ENCODE measurements around the gene ARHGDIA. TPM values are rescaled to one million over a fixed set of nuclear protein-coding genes. Genes with fewer than 3 reads are reported as not detected.

ARHGDIA gene
- total RNA-seq, 2 experiments from 2014 or later: 693 to 725 TPM

- H3K4me3 Mint-ChIP-seq: no peak overlapping the region
- ATAC-seq (no peak), DNase-seq (no peak)
- no peaks in the 10 kb centered on the region for H3K36me3 Mint-ChIP-seq
- no peak overlapping the region for H3K27ac Mint-ChIP-seq
- no peaks in the 10 kb centered on the region for H3K27me3 Mint-ChIP-seq
- no peaks in the 10 kb centered on the region for H3K9me3 Mint-ChIP-seq (ENCODE audit: low read depth)
- CTCF ChIA-PET: interaction anchor here (0.8 to 1.4 kb wide), 3 partner anchors 39 to 199 kb away, joined by 3 to 4 read pairs (median 3); partner anchors contain the start of gene P4HB
- peaks cover 9% of the 10 kb centered on the region for H3K4me1 Mint-ChIP-seq
Measured at GRCh38 chr17:81822312-81822637, 48.9 kb downstream of the ARHGDIA start.

GRCh38 chr17:81821603-81822311 is 49.4 kb downstream of the ARHGDIA start:
- no peaks in the 10 kb centered on the region for H3K36me3 Mint-ChIP-seq
- peaks cover 9% of the 10 kb centered on the region for H3K4me1 Mint-ChIP-seq
- H3K9me3 Mint-ChIP-seq (ENCODE audit: low read depth): no peaks in the 10 kb centered on the region
- H3K4me3 Mint-ChIP-seq: no peak overlapping the region
- DNase-seq (peak; percentile 55), ATAC-seq (peak; percentile 48)
- peak overlapping the region; percentile 15 for H3K27ac Mint-ChIP-seq
- peaks cover 2% of the 10 kb centered on the region for H3K27me3 Mint-ChIP-seq
- CTCF ChIA-PET: interaction anchor here (0.8 to 1.4 kb wide), 3 partner anchors 39 to 199 kb away, joined by 3 to 4 read pairs (median 3); partner anchors contain the start of gene P4HB

GRCh38 chr17:81821147-81821546 is 50.0 kb downstream of the ARHGDIA start:
- ATAC-seq (no peak), DNase-seq (no peak)
- no peaks in the 10 kb centered on the region for H3K36me3 Mint-ChIP-seq
- H3K27ac Mint-ChIP-seq: no peak overlapping the region
- no peak overlapping the region for H3K4me3 Mint-ChIP-seq
- H3K9me3 Mint-ChIP-seq (ENCODE audit: low read depth): no peaks in the 10 kb centered on the region
- H3K4me1 Mint-ChIP-seq: peaks cover 9% of the 10 kb centered on the region
- CTCF ChIA-PET: no interaction called here
- H3K27me3 Mint-ChIP-seq: peaks cover 4% of the 10 kb centered on the region

- no peak overlapping the region for H3K27ac Mint-ChIP-seq
- DNase-seq (no peak), ATAC-seq (no peak)
- H3K4me3 Mint-ChIP-seq: no peak overlapping the region
- peaks cover 5% of the 10 kb centered on the region for H3K27me3 Mint-ChIP-seq
- peaks cover 9% of the 10 kb centered on the region for H3K4me1 Mint-ChIP-seq
- CTCF ChIA-PET: no interaction called here
- H3K36me3 Mint-ChIP-seq: no peaks in the 10 kb centered on the region
- no peaks in the 10 kb centered on the region for H3K9me3 Mint-ChIP-seq (ENCODE audit: low read depth)
Measured at GRCh38 chr17:81819708-81820107, 51.4 kb downstream of the ARHGDIA start.

- CTCF ChIA-PET: interaction anchor here (1.4 kb wide), 1 partner anchor 86 kb away, joined by 4 read pairs; no protein-coding TSS in a partner anchor
- peaks cover 9% of the 10 kb centered on the region for H3K4me1 Mint-ChIP-seq
- no peaks in the 10 kb centered on the region for H3K36me3 Mint-ChIP-seq
- DNase-seq (no peak), ATAC-seq (no peak)
- peaks cover 5% of the 10 kb centered on the region for H3K27me3 Mint-ChIP-seq
- no peak overlapping the region for H3K27ac Mint-ChIP-seq
- H3K9me3 Mint-ChIP-seq (ENCODE audit: low read depth): no peaks in the 10 kb centered on the region
- no peak overlapping the region for H3K4me3 Mint-ChIP-seq
Measured at GRCh38 chr17:81817758-81818147, 53.4 kb downstream of the ARHGDIA start.

Other genes with a start within 250 kb of the ARHGDIA start
- gene NPLOC4, start 234.2 kb downstream of the ARHGDIA start, total RNA-seq: 100 to 1,000 TPM; 124 to 130 TPM
- gene TSPAN10, start 234.1 kb downstream of the ARHGDIA start, total RNA-seq: under 1 TPM; 0.23 to 0.26 TPM
- gene PDE6G, start 214.8 kb downstream of the ARHGDIA start, total RNA-seq: 10 to 100 TPM; 12.0 to 12.5 TPM
- gene OXLD1, start 204.7 kb downstream of the ARHGDIA start, total RNA-seq: 10 to 100 TPM; 57.9 to 68.5 TPM
- gene CCDC137, start 204.6 kb downstream of the ARHGDIA start, total RNA-seq: 10 to 100 TPM; 37.4 to 42.3 TPM
- 10 to 100 TPM; 14.9 to 15.4 TPM for gene ARL16, start 187.5 kb downstream of the ARHGDIA start, total RNA-seq
- 100 to 1,000 TPM; 145 to 159 TPM for gene HGS, start 187.3 kb downstream of the ARHGDIA start, total RNA-seq
- 100 to 1,000 TPM; 102 to 126 TPM for gene MRPL12, start 168.0 kb downstream of the ARHGDIA start, total RNA-seq
- 10 to 100 TPM; 32.8 to 40.1 TPM for gene SLC25A10, start 159.1 kb downstream of the ARHGDIA start, total RNA-seq
- gene GCGR, start 67.2 kb downstream of the ARHGDIA start, total RNA-seq: not detected
- gene MCRIP1, start 38.0 kb downstream of the ARHGDIA start, total RNA-seq: 10 to 100 TPM; 49.9 to 50.1 TPM
- gene PPP1R27, start 36.3 kb downstream of the ARHGDIA start, total RNA-seq: not detected
- gene P4HB, start 10.8 kb downstream of the ARHGDIA start, total RNA-seq: 100 to 1,000 TPM; 333 to 416 TPM
- 100 to 1,000 TPM; 215 to 236 TPM for gene ALYREF, start 20.2 kb upstream of the ARHGDIA start, total RNA-seq
- 100 to 1,000 TPM; 138 to 155 TPM for gene ANAPC11, start 20.4 kb upstream of the ARHGDIA start, total RNA-seq
- gene NPB, start 30.9 kb upstream of the ARHGDIA start, total RNA-seq: under 1 TPM in 1 of 2 experiments, not detected in 1; 0.23 TPM
- 10 to 100 TPM; 48.5 TPM for gene PCYT2, start 40.1 kb upstream of the ARHGDIA start, total RNA-seq
- 10 to 100 TPM; 55.1 to 61.0 TPM for gene SIRT7, start 46.8 kb upstream of the ARHGDIA start, total RNA-seq
- gene MAFG, start 56.4 kb upstream of the ARHGDIA start, total RNA-seq: 10 to 100 TPM; 20.2 to 23.8 TPM
- 10 to 100 TPM; 27.7 to 61.7 TPM for gene PYCR1, start 66.0 kb upstream of the ARHGDIA start, total RNA-seq
- not detected for gene MYADML2, start 75.9 kb upstream of the ARHGDIA start, total RNA-seq
- gene NOTUM, start 89.8 kb upstream of the ARHGDIA start, total RNA-seq: under 1 TPM in 1 of 2 experiments, not detected in 1; 0.21 TPM
- 10 to 100 TPM; 29.5 to 31.4 TPM for gene ASPSCR1, start 106.3 kb upstream of the ARHGDIA start, total RNA-seq
- 10 to 100 TPM; 80.2 to 91.3 TPM for gene CENPX, start 151.5 kb upstream of the ARHGDIA start, total RNA-seq
- gene LRRC45, start 152.0 kb upstream of the ARHGDIA start, total RNA-seq: 10 to 100 TPM; 45.4 to 61.6 TPM
- gene RAC3, start 160.3 kb upstream of the ARHGDIA start, total RNA-seq: 1 to 10 TPM; 6.4 to 6.8 TPM
- 100 to 1,000 TPM; 120 to 124 TPM for gene DCXR, start 166.4 kb upstream of the ARHGDIA start, total RNA-seq
- gene RFNG, start 180.5 kb upstream of the ARHGDIA start, total RNA-seq: 10 to 100 TPM; 20.9 to 23.0 TPM
- gene GPS1, start 180.6 kb upstream of the ARHGDIA start, total RNA-seq: 100 to 1,000 TPM in 1 of 2 experiments, 10 to 100 TPM in 1; 92.4 to 106 TPM
- gene DUS1L, start 194.5 kb upstream of the ARHGDIA start, total RNA-seq: 100 to 1,000 TPM; 134 to 139 TPM
- 100 to 1,000 TPM; 229 to 277 TPM for gene FASN, start 226.9 kb upstream of the ARHGDIA start, total RNA-seq